B cell (primary cell): ENCODE data around the gene G0S2. TPM values are rescaled to one million over a fixed set of nuclear protein-coding genes. Genes with fewer than 3 reads are reported as not detected.

Experiments
- ATAC-seq: fragments of 200-7000 bp; cut with Tn5 transposase; one replicate; pipeline ENCODE4 v1.10.0; 2021; ENCODE audit warnings: low read depth, mild to moderate bottlenecking, moderate number of reproducible peaks, moderate library complexity
- CTCF ChIA-PET: fragments of 350-600 bp; sonication (Branson Sonifier 250); formaldehyde crosslinking; loops from one replicate; lab custom pipeline; 2021; ENCODE audit warnings: antibody characterized with exemption, inconsistent platforms; lab: Charles Lee
- POLR2A ChIA-PET: fragments of 350-600 bp; sonication (Branson Sonifier 250); formaldehyde crosslinking; loops from one replicate; lab custom pipeline; 2021; ENCODE audit warnings: antibody characterized with exemption; lab: Charles Lee
- DNase-seq: peaks from one replicate; pipeline ENCODE4 v3.0.0; 2013
- H2AFZ ChIP-seq: 2 replicates; pipeline ENCODE4 v1.6.1; 2012; ENCODE audit warnings: mild to moderate bottlenecking, low read depth, low read length; ENCODE audit not compliant: insufficient read depth, poor library complexity, severe bottlenecking
- H3K27ac ChIP-seq, 2 donors: 1 replicate in 1 of 2; 2 replicates in 1 of 2; pipeline ENCODE4 v1.5.1; 2012 to 2013; ENCODE audit warnings: low read length in 2 of 2, mild to moderate bottlenecking in 2 of 2, moderate library complexity in 1 of 2
- H3K27me3 ChIP-seq, 4 experiments: fragments of 200-600 bp in 1 of 4; sonication (generic) in 1 of 4; replicated peaks in 1 of 4; 1 replicate in 2 of 4; 2 replicates in 2 of 4; pipeline versions ENCODE4 v1.6.1 to v1.7.0; 2013 to 2016; ENCODE audit warnings: low read length in 3 of 4, mild to moderate bottlenecking in 2 of 4, mixed read lengths in 1 of 4, moderate library complexity in 1 of 4; ENCODE audit not compliant: insufficient read depth in 4 of 4, control insufficient read depth in 3 of 4; ENCODE audit errors: control extremely low read depth in 1 of 4
- H3K36me3 ChIP-seq, 2 experiments: replicated peaks in 1 of 2; 1 replicate in 1 of 2; 2 replicates in 1 of 2; pipeline versions ENCODE4 v1.6.1 to v1.7.1; 2013; ENCODE audit warnings: low read length in 1 of 2; ENCODE audit not compliant: insufficient read depth in 2 of 2, control insufficient read depth in 1 of 2; ENCODE audit errors: control extremely low read depth in 1 of 2, extremely low read depth in 1 of 2
- H3K4me1 ChIP-seq, 2 donors: fragments of 200-600 bp in 1 of 2; sonication (generic) in 1 of 2; 1 replicate in 1 of 2; 2 replicates in 1 of 2; pipeline versions ENCODE4 v1.5.1 to v1.6.1; 2013 to 2017; ENCODE audit warnings: low read length in 2 of 2; ENCODE audit not compliant: control insufficient read depth in 2 of 2, insufficient read depth in 2 of 2
- H3K4me2 ChIP-seq: replicated peaks from 2 replicates; pipeline ENCODE3; 2012; ENCODE audit warnings: mild to moderate bottlenecking, low read depth, low read length; ENCODE audit not compliant: poor library complexity, severe bottlenecking
- H3K4me3 ChIP-seq, 5 experiments: fragments of 200-600 bp in 1 of 5; sonication (generic) in 1 of 5; 1 replicate in 3 of 5; 2 replicates in 2 of 5; pipeline versions ENCODE4 v1.5.1 to v1.7.0; 2011 to 2016; ENCODE audit warnings: low read length in 4 of 5, mild to moderate bottlenecking in 4 of 5, low read depth in 2 of 5, control low read depth in 1 of 5, moderate library complexity in 1 of 5; ENCODE audit not compliant: insufficient read depth in 1 of 5; ENCODE audit errors: control extremely low read depth in 1 of 5, extremely low read depth in 1 of 5
- H3K79me2 ChIP-seq: fragments of 200-600 bp; sonication (generic); one replicate; pipeline ENCODE4 v1.6.0; 2016; ENCODE audit warnings: low read length; ENCODE audit not compliant: control insufficient read depth, insufficient read depth
- H3K9ac ChIP-seq: fragments of 200-600 bp; sonication (generic); 2 replicates; pipeline ENCODE4 v1.6.1; 2017; ENCODE audit warnings: mild to moderate bottlenecking, low read length, moderate library complexity
- H3K9me3 ChIP-seq, 3 donors: one replicate each; pipeline versions ENCODE4 v1.6.1 to v1.7.1; 2013; ENCODE audit warnings: low read length in 2 of 3; ENCODE audit not compliant: control insufficient read depth in 2 of 3, insufficient read depth in 1 of 3; ENCODE audit errors: control extremely low read depth in 1 of 3
- H4K20me1 ChIP-seq: 2 replicates; pipeline ENCODE4 v1.6.0; 2012; ENCODE audit warnings: mild to moderate bottlenecking, low read length; ENCODE audit not compliant: insufficient read depth, control insufficient read depth, poor library complexity, severe bottlenecking
- H3K27ac Mint-ChIP-seq: one replicate; pipeline ENCODE4 v1.8.0; 2021; ENCODE audit warnings: mixed read lengths
- H3K27me3 Mint-ChIP-seq: one replicate; pipeline ENCODE4 v1.8.0; 2021; ENCODE audit warnings: mixed read lengths
- H3K4me1 Mint-ChIP-seq: one replicate; pipeline ENCODE4 v1.8.0; 2021; ENCODE audit warnings: mixed read lengths
- H3K4me3 Mint-ChIP-seq: one replicate; pipeline ENCODE4 v1.8.0; 2021; ENCODE audit warnings: mixed read lengths
- H3K9me3 Mint-ChIP-seq: one replicate; pipeline ENCODE4 v1.8.0; 2022; ENCODE audit warnings: mixed read lengths; ENCODE audit not compliant: insufficient read depth
- EZH2 ChIP-seq: IDR thresholded peaks from 2 replicates; pipeline ENCODE4 v1.6.1; 2012; ENCODE audit warnings: borderline replicate concordance, low read depth, mild to moderate bottlenecking, moderate library complexity, low read length; ENCODE audit not compliant: insufficient read depth, poor library complexity, severe bottlenecking
- WGBS: methylation state at CpG from one replicate; pipeline ENCODE4 v1.1.5; 2013; ENCODE audit warnings: missing lambda C conversion rate; ENCODE audit not compliant: insufficient coverage; 5-methylcytosine and 5-hydroxymethylcytosine counted together
- intact Hi-C: fragments of 100-400 bp; cut with micrococcal nuclease; formaldehyde crosslinking; loops from one replicate; pipeline ENCODE4 v1.10.0; 2022
- polyA plus RNA-seq: library from polyadenylated mRNA; depleted of rRNA; stranded (reverse); fragments of >200 nt; gene quantifications from 2 replicates; pipeline ENCODE4 v1.2.3, GENCODE V29; 2012
- total RNA-seq, 2 donors: library from RNA; stranded (reverse); fragments of 120-200 nt in 1 of 2; gene quantifications; 1 replicate in 1 of 2; 2 replicates in 1 of 2; pipeline versions ENCODE4 v1.2.3 to v1.2.4, GENCODE V29; 2013 to 2022
- TF ChIP-seq, protein P1 (sequence below): fragments of 200-600 bp; IDR thresholded peaks from one replicate; pipeline ENCODE4 v1.8.0; 2022; ENCODE audit warnings: antibody characterized with exemption, mild to moderate bottlenecking

The G0S2 gene
- total and polyA plus RNA-seq, 2 donors (not counting 1 experiment from before 2014, with no cell fraction given) = 6.2 TPM; not detected in 1

DNA sequence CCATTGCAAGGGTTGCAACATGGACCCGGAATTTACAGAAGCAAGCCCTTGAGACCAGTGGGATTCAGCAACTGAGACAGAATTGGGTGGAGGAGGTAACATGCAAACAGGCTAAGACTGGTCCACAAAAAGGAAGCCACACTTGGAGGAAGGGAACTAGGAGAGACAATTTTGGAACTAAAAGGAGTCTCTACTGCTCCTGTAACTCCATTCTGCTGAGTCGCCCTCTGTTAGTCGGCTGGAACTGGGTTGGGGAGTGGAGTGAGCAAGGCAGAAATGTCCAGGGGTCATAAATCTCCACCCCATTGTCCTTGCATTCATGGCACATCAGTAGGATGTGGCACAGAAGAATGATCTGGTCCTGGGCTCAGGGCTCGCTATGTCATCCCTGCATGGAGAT is 28.1 kb upstream of the G0S2 start:
- ATAC-seq (no peak), DNase-seq (no peak)
- no peaks in the 10 kb centered on the region for H3K27me3 ChIP-seq
- CTCF ChIA-PET = no interaction called here
- 76% methylated on average over 4 of the region's 4 CpGs for WGBS
- H3K4me3 Mint-ChIP-seq = no peak overlapping the region
- H4K20me1 ChIP-seq = no peaks in the 10 kb centered on the region
- H3K9ac ChIP-seq = no peak overlapping the region
- no peaks in the 10 kb centered on the region for H3K79me2 ChIP-seq
- no peaks in the 10 kb centered on the region for H3K9me3 Mint-ChIP-seq
- H3K4me1 ChIP-seq = no peaks in the 10 kb centered on the region
- H3K27ac Mint-ChIP-seq = no peak overlapping the region
- H3K4me2 ChIP-seq = no peak overlapping the region
- no peaks in the 10 kb centered on the region for H3K4me1 Mint-ChIP-seq
- intact Hi-C loops = no loop called here
- H2AFZ ChIP-seq = no peak overlapping the region
- H3K36me3 ChIP-seq = no peaks in the 10 kb centered on the region
- POLR2A ChIA-PET = no interaction called here
- H3K9me3 ChIP-seq = no peaks in the 10 kb centered on the region
- TF ChIP-seq EZH2 = no peak
- TF ChIP-seq, protein P1, sequence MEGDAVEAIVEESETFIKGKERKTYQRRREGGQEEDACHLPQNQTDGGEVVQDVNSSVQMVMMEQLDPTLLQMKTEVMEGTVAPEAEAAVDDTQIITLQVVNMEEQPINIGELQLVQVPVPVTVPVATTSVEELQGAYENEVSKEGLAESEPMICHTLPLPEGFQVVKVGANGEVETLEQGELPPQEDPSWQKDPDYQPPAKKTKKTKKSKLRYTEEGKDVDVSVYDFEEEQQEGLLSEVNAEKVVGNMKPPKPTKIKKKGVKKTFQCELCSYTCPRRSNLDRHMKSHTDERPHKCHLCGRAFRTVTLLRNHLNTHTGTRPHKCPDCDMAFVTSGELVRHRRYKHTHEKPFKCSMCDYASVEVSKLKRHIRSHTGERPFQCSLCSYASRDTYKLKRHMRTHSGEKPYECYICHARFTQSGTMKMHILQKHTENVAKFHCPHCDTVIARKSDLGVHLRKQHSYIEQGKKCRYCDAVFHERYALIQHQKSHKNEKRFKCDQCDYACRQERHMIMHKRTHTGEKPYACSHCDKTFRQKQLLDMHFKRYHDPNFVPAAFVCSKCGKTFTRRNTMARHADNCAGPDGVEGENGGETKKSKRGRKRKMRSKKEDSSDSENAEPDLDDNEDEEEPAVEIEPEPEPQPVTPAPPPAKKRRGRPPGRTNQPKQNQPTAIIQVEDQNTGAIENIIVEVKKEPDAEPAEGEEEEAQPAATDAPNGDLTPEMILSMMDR = no peak
- no peak overlapping the region for H3K4me3 ChIP-seq
- H3K27ac ChIP-seq = no peak overlapping the region
- H3K27me3 Mint-ChIP-seq = no peaks in the 10 kb centered on the region

DNA sequence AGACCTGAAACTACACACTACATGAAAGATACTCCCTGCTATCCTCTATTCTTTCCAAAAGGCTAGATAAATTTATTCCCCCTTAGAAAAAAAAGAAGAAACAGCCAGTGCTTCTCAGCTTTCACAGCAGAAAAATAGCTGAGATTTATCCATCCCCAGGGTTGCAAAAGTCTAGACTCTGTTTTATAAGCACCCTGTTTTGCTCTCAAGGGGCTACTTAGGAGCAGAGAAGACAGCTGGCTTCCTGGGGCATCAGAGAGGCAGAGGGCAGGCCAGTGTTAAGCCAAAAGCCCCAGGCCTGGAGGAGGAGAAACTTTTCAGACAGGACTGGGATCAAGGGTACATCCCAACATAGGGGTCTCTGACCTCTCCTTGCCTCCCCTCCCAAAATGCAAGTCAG is 26.9 kb upstream of the G0S2 start:
- no peak overlapping the region for H3K9ac ChIP-seq
- no peak for DNase-seq
- no peaks in the 10 kb centered on the region for H3K4me1 Mint-ChIP-seq
- no peaks in the 10 kb centered on the region for H3K9me3 Mint-ChIP-seq
- ChIA-PET POLR2A (no interaction called here), CTCF (no interaction called here)
- H3K27me3 ChIP-seq = no peaks in the 10 kb centered on the region
- ATAC-seq = no peak
- H3K4me3 ChIP-seq = no peak overlapping the region
- no peak overlapping the region for H3K4me3 Mint-ChIP-seq
- H3K36me3 ChIP-seq = no peaks in the 10 kb centered on the region
- no peaks in the 10 kb centered on the region for H3K9me3 ChIP-seq
- TF ChIP-seq, protein P1 = no peak
- TF ChIP-seq EZH2 = no peak
- H3K4me2 ChIP-seq = no peak overlapping the region
- H4K20me1 ChIP-seq = no peaks in the 10 kb centered on the region
- no peak overlapping the region for H3K27ac Mint-ChIP-seq
- intact Hi-C loops = no loop called here
- H3K4me1 ChIP-seq = no peaks in the 10 kb centered on the region
- H3K79me2 ChIP-seq = no peaks in the 10 kb centered on the region
- H3K27ac ChIP-seq = no peak overlapping the region
- no peaks in the 10 kb centered on the region for H3K27me3 Mint-ChIP-seq
- no peak overlapping the region for H2AFZ ChIP-seq
